Mammary epithelial cell (primary cell): ENCODE results near the gene HSPA12B.
"Not testable (repeated sequence)": the region's sequence is repeated elsewhere in the genome, so short reads cannot be mapped to it uniquely, and the experiment has no call there.

Experiments used
- EZH2 ChIP-seq: IDR thresholded peaks from 2 replicates; pipeline ENCODE4 v1.6.1; 2012; ENCODE audit warnings: low read length, inconsistent platforms, borderline replicate concordance
- TF ChIP-seq, protein P1 (sequence below), 2 donors: IDR thresholded peaks in 1 of 2; conservative IDR thresholded peaks in 1 of 2; 2 replicates each; pipeline ENCODE4 v1.5.1; 2011 to 2012; ENCODE audit warnings: inconsistent platforms in 2 of 2, low read length in 2 of 2, mild to moderate bottlenecking in 2 of 2, control low read depth in 1 of 2, low read depth in 1 of 2; ENCODE audit not compliant: insufficient read depth in 1 of 2; ENCODE audit errors: extremely low read depth in 1 of 2

- TF ChIP-seq, protein P1, sequence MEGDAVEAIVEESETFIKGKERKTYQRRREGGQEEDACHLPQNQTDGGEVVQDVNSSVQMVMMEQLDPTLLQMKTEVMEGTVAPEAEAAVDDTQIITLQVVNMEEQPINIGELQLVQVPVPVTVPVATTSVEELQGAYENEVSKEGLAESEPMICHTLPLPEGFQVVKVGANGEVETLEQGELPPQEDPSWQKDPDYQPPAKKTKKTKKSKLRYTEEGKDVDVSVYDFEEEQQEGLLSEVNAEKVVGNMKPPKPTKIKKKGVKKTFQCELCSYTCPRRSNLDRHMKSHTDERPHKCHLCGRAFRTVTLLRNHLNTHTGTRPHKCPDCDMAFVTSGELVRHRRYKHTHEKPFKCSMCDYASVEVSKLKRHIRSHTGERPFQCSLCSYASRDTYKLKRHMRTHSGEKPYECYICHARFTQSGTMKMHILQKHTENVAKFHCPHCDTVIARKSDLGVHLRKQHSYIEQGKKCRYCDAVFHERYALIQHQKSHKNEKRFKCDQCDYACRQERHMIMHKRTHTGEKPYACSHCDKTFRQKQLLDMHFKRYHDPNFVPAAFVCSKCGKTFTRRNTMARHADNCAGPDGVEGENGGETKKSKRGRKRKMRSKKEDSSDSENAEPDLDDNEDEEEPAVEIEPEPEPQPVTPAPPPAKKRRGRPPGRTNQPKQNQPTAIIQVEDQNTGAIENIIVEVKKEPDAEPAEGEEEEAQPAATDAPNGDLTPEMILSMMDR (conservative IDR thresholded peaks at IDR 0.05 in 1 of 2, IDR thresholded peaks at IDR 0.05 in 1 of 2; ENCODE audit: extremely low read depth in 1 of 2, insufficient read depth in 1 of 2, low read depth in 1 of 2, low read length in 2 of 2), result not testable (repeated sequence)
- TF ChIP-seq EZH2, result not testable (repeated sequence)
Measured at GRCh38 chr20:3789201-3789600, 56.7 kb downstream of the HSPA12B start.
